Prostate gland (tissue), 2 donors: Measurements from ENCODE around the gene UGT1A10.

ENCODE experiments used
- POLR2A ChIP-seq: fragments of 450-650 bp; IDR thresholded peaks from one replicate; pipeline ENCODE4 v1.6.1; 2016; ENCODE audit warnings: antibody characterized with exemption, mild to moderate bottlenecking
- TF ChIP-seq, protein P1 (sequence below), 4 experiments: fragments of 200-600 bp in 2 of 4; fragments of 450-650 bp in 2 of 4; sonication (generic) in 2 of 4; IDR thresholded peaks; 1 replicate in 3 of 4; 2 replicates in 1 of 4; pipeline ENCODE4 v1.5.1; 2016 to 2019; ENCODE audit warnings: antibody characterized with exemption in 4 of 4, mild to moderate bottlenecking in 2 of 4, moderate library complexity in 2 of 4

DNA sequence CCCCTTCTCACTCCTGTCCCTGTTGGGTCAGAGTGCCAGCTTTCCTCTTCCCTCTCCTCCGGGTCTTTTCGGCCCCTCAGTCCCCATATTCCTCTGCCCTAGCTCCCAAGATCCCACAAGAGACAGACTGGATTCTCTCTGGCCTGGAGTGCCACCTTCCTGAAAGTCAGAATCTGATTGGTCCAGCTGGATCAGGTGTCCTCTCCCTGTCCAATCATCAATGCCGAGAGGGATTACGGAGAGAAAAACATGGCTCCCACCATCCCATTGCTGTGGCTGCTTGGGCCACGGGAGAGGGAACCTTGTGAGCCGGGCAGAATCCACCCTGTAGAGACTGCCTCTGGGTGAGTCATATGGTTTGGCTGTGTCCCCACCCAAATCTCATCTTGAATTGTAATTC is 139.2 kb downstream of the UGT1A10 start:
- TF ChIP-seq, protein P1, sequence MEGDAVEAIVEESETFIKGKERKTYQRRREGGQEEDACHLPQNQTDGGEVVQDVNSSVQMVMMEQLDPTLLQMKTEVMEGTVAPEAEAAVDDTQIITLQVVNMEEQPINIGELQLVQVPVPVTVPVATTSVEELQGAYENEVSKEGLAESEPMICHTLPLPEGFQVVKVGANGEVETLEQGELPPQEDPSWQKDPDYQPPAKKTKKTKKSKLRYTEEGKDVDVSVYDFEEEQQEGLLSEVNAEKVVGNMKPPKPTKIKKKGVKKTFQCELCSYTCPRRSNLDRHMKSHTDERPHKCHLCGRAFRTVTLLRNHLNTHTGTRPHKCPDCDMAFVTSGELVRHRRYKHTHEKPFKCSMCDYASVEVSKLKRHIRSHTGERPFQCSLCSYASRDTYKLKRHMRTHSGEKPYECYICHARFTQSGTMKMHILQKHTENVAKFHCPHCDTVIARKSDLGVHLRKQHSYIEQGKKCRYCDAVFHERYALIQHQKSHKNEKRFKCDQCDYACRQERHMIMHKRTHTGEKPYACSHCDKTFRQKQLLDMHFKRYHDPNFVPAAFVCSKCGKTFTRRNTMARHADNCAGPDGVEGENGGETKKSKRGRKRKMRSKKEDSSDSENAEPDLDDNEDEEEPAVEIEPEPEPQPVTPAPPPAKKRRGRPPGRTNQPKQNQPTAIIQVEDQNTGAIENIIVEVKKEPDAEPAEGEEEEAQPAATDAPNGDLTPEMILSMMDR (IDR thresholded peaks at IDR 0.05), result no peak
- no peak for TF ChIP-seq POLR2A
